ENCODE results near the gene SLC13A5. TPM values are rescaled to one million over a fixed set of nuclear protein-coding genes. Genes with fewer than 3 reads are reported as not detected.

The SLC13A5 gene
- total RNA-seq, 4 donors from 2014 or later: 0.25 TPM; not detected in 3

GRCh38 chr17:6686026-6686425, 27.1 kb downstream of the SLC13A5 start:
- TF ChIP-seq CTCF (IDR thresholded peaks at IDR 0.05): no peak
- DNase-seq (ENCODE audit: low spot score): no peak
- no peak for ATAC-seq (ENCODE audit: low FRiP score)

GRCh38 chr17:6684881-6685767, 28.0 kb downstream of the SLC13A5 start:
- ATAC-seq (ENCODE audit: low FRiP score): no peak
- no peak for TF ChIP-seq CTCF (IDR thresholded peaks at IDR 0.05)
- no peak for DNase-seq (ENCODE audit: low spot score)

GRCh38 chr17:6684460-6684783, 28.7 kb downstream of the SLC13A5 start:
- no peak for DNase-seq (ENCODE audit: low spot score)
- ATAC-seq (ENCODE audit: low FRiP score): no peak
- TF ChIP-seq CTCF (IDR thresholded peaks at IDR 0.05): no peak

GRCh38 chr17:6683730-6684459, 29.3 kb downstream of the SLC13A5 start:
- no peak for TF ChIP-seq CTCF (IDR thresholded peaks at IDR 0.05)
- ATAC-seq (ENCODE audit: low FRiP score): no peak
- DNase-seq (ENCODE audit: low spot score): no peak

- ATAC-seq (ENCODE audit: low FRiP score) (no peak), DNase-seq (ENCODE audit: low spot score) (no peak)
- TF ChIP-seq CTCF (IDR thresholded peaks at IDR 0.05): no peak
Observed at GRCh38 chr17:6683081-6683684, 30.0 kb downstream of the SLC13A5 start.

GRCh38 chr17:6682339-6682738, 30.8 kb downstream of the SLC13A5 start:
- DNase-seq (ENCODE audit: low spot score): no peak
- no peak for ATAC-seq (ENCODE audit: low FRiP score)
- TF ChIP-seq CTCF (IDR thresholded peaks at IDR 0.05): no peak
